ELF-1 (cell line): Measurements from ENCODE around the gene NDUFAB1.
"Not testable (repeated sequence)": the region's sequence is repeated elsewhere in the genome, so short reads cannot be mapped to it uniquely, and the experiment has no call there.

Experiments
- DNase-seq: peaks from one replicate; pipeline ENCODE4 v3.0.0-alpha.2; 2016; ENCODE audit warnings: low read depth, low spot score

The NDUFAB1 gene

GRCh38 chr16:23554536-23554935 lies 41.6 kb downstream of the NDUFAB1 start:
- no peak for DNase-seq

- DNase-seq, result no peak
Observed at GRCh38 chr16:23552161-23552560, 44.0 kb downstream of the NDUFAB1 start.

GRCh38 chr16:23549938-23550337 lies 46.2 kb downstream of the NDUFAB1 start:
- no peak for DNase-seq

GRCh38 chr16:23544436-23544835 lies 51.7 kb downstream of the NDUFAB1 start:
- DNase-seq, result no peak

GRCh38 chr16:23540817-23541178 lies 55.3 kb downstream of the NDUFAB1 start:
- DNase-seq, result not testable (repeated sequence)

- DNase-seq, result no peak
Observed at GRCh38 chr16:23539984-23540816, 55.9 kb downstream of the NDUFAB1 start.

GRCh38 chr16:23538919-23539278 lies 57.2 kb downstream of the NDUFAB1 start:
- DNase-seq, result no peak

GRCh38 chr16:23537390-23537789 lies 58.7 kb downstream of the NDUFAB1 start:
- no peak for DNase-seq

GRCh38 chr16:23535901-23536300 lies 60.2 kb downstream of the NDUFAB1 start:
- DNase-seq, result no peak

GRCh38 chr16:23534868-23535860 lies 61.0 kb downstream of the NDUFAB1 start:
- no peak for DNase-seq

- DNase-seq, result no peak
Observed at GRCh38 chr16:23532448-23532847, 63.7 kb downstream of the NDUFAB1 start.
